A673 (cell line): Measurements from ENCODE around the gene CDYL2. TPM values are rescaled to one million over a fixed set of nuclear protein-coding genes. Genes with fewer than 3 reads are reported as not detected.
"Not testable (repeated sequence)": the region's sequence is repeated elsewhere in the genome, so short reads cannot be mapped to it uniquely, and the experiment has no call there.

Experiments used
- BruUV-seq: library from RNA; stranded (reverse); fragments of 400-500 nt; replicated peaks from 2 replicates; lab custom pipeline; 2021; lab: Mats Ljungman, UMichigan
- CTCF ChIA-PET: fragments of 300-600 bp; sonication (Branson Sonifier 250); formaldehyde crosslinking; loops from one replicate; lab custom pipeline; 2022; ENCODE audit warnings: antibody characterized with exemption; lab: Charles Lee
- POLR2A ChIA-PET: fragments of 300-600 bp; sonication (Branson Sonifier 250); formaldehyde crosslinking; loops from one replicate; lab custom pipeline; 2022; ENCODE audit warnings: antibody characterized with exemption; ENCODE audit not compliant: low non-redundant PET; lab: Charles Lee
- DNase-seq: peaks from one replicate; pipeline ENCODE4 v3.0.0-alpha.2; 2015; ENCODE audit warnings: low spot score
- H3K27ac ChIP-seq: fragments of 200-600 bp; sonication (generic); 2 replicates; pipeline ENCODE4 v1.5.1; 2016; ENCODE audit warnings: mixed run types, low read depth, mild to moderate bottlenecking, mixed read lengths, antibody characterized with exemption, low read length; ENCODE audit not compliant: poor library complexity, severe bottlenecking
- H3K27me3 ChIP-seq: fragments of 200-600 bp; sonication (generic); replicated peaks from 2 replicates; pipeline ENCODE4 v1.6.1; 2017; ENCODE audit warnings: mixed run types, low read depth, mild to moderate bottlenecking, mixed read lengths, antibody characterized with exemption, low read length; ENCODE audit not compliant: insufficient read depth, poor library complexity
- H3K36me3 ChIP-seq: fragments of 200-600 bp; sonication (generic); 2 replicates; pipeline ENCODE4 v1.6.1; 2016; ENCODE audit warnings: mixed run types, mild to moderate bottlenecking, mixed read lengths, antibody characterized with exemption, low read length; ENCODE audit not compliant: insufficient read depth, poor library complexity, severe bottlenecking
- H3K4me1 ChIP-seq: fragments of 200-600 bp; sonication (generic); 2 replicates; pipeline ENCODE4 v1.6.1; 2017; ENCODE audit warnings: mixed run types, mild to moderate bottlenecking, mixed read lengths, antibody characterized with exemption, low read length; ENCODE audit not compliant: insufficient read depth, poor library complexity, severe bottlenecking
- H3K4me3 ChIP-seq: fragments of 200-600 bp; sonication (generic); 2 replicates; pipeline ENCODE4 v1.5.1; 2016; ENCODE audit warnings: low read depth, mixed run types, mild to moderate bottlenecking, mixed read lengths, low read length; ENCODE audit not compliant: poor library complexity, severe bottlenecking
- H3K9me3 ChIP-seq: fragments of 200-600 bp; sonication (generic); 2 replicates; pipeline ENCODE4 v1.6.1; 2016; ENCODE audit warnings: mixed run types, low read depth, mild to moderate bottlenecking, mixed read lengths, antibody characterized with exemption, low read length; ENCODE audit not compliant: poor library complexity, severe bottlenecking
- CTCF ChIP-seq: fragments of 300-800, 200-600 bp; sonication (generic); conservative IDR thresholded peaks from 2 replicates; pipeline ENCODE4 v1.5.1; 2017; ENCODE audit warnings: low read depth, mild to moderate bottlenecking, antibody characterized with exemption, low read length, moderate library complexity, mixed read lengths
- EZH2 ChIP-seq: fragments of 200-600 bp; sonication (generic); IDR thresholded peaks from 2 replicates; pipeline ENCODE4 v1.6.1; 2017; ENCODE audit warnings: borderline replicate concordance, low read depth, mild to moderate bottlenecking, mixed read lengths, antibody characterized with exemption, low read length; ENCODE audit not compliant: poor library complexity, severe bottlenecking
- intact Hi-C: fragments of 100-400 bp; cut with micrococcal nuclease; formaldehyde crosslinking; loops from one replicate; pipeline ENCODE4 v1.10.0; 2022; ENCODE audit not compliant: unreplicated experiment
- total RNA-seq: library from RNA; stranded (reverse); gene quantifications from 2 replicates; pipeline ENCODE4 v1.2.3, GENCODE V29; 2021

The CDYL2 gene
- total RNA-seq, 1 experiment from 2014 or later, result 0.64 TPM

DNA sequence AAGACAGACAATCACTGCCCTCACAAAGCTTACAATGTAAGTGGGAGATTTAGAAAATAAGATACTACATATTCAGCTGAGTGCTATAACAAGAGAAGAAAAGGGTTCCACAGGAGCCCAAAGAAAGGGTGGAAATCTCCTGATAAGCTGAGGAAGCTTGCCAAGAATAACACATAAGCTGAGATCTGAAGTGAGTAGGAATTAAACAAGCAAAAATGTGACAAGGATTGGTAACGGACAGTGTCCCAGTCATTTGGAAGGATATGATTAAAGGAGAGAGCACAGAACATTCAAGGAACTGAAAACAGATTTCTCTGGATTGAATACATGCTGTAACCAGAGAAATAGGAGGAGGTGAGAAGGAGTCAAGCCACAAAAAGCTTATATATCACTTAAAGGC is 13.0 kb downstream of the CDYL2 start:
- TF ChIP-seq EZH2 (no peak), CTCF (no peak)
- Histone ChIP-seq H3K27ac (no peak overlapping the region), H3K27me3 (peaks cover 10% of the 10 kb centered on the region), H3K4me3 (no peak overlapping the region), H3K9me3 (no peaks in the 10 kb centered on the region), H3K4me1 (no peaks in the 10 kb centered on the region), H3K36me3 (no peaks in the 10 kb centered on the region)
- intact Hi-C loops, result no loop called here
- POLR2A ChIA-PET, result interaction anchor here (0.7 kb wide), 1 partner anchor 180 kb away, joined by 4 read pairs; no protein-coding TSS in a partner anchor
- no peak for DNase-seq
- CTCF ChIA-PET, result no interaction called here
- BruUV-seq, result no TSS peak

- no peak overlapping the region for H3K4me3 ChIP-seq
- ChIA-PET POLR2A (interaction anchor here (0.7 kb wide), 1 partner anchor 179 kb away, joined by 4 read pairs; no protein-coding TSS in a partner anchor), CTCF (no interaction called here)
- DNase-seq, result no peak
- intact Hi-C loops, result no loop called here
- no peaks in the 10 kb centered on the region for H3K4me1 ChIP-seq
- no peaks in the 10 kb centered on the region for H3K9me3 ChIP-seq
- H3K36me3 ChIP-seq, result no peaks in the 10 kb centered on the region
- no TSS peak for BruUV-seq
- TF ChIP-seq CTCF (no peak), EZH2 (no peak)
- H3K27ac ChIP-seq, result no peak overlapping the region
- peaks cover 8% of the 10 kb centered on the region for H3K27me3 ChIP-seq
Observed at GRCh38 chr16:80790751-80791150, 13.6 kb downstream of the CDYL2 start.

DNA sequence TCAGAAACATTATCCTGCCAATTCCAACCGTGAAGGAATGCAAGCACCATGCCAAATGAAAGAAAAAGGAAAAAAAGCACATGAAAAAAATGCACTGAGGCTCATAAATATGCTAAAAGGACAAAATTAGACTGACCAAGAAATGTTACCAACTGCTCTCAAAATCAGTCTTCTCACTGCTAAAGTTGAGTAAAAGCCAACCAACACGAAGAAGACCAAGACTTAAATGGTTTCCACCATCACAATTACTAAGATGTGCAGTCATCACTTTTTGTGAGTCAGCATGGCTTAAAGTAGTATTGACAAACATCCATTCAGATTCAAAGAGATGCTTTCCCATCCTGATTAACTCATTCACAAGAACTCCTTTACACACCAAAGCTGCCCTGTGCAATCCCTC is 16.4 kb downstream of the CDYL2 start:
- Histone ChIP-seq H3K4me1 (no peaks in the 10 kb centered on the region), H3K36me3 (no peaks in the 10 kb centered on the region), H3K27me3 (no peaks in the 10 kb centered on the region), H3K9me3 (no peaks in the 10 kb centered on the region), H3K27ac (no peak overlapping the region), H3K4me3 (no peak overlapping the region)
- BruUV-seq, result no TSS peak
- intact Hi-C loops, result no loop called here
- POLR2A ChIA-PET, result no interaction called here
- DNase-seq, result no peak
- CTCF ChIA-PET, result no interaction called here
- no peak for TF ChIP-seq EZH2
- TF ChIP-seq CTCF, result no peak

DNA sequence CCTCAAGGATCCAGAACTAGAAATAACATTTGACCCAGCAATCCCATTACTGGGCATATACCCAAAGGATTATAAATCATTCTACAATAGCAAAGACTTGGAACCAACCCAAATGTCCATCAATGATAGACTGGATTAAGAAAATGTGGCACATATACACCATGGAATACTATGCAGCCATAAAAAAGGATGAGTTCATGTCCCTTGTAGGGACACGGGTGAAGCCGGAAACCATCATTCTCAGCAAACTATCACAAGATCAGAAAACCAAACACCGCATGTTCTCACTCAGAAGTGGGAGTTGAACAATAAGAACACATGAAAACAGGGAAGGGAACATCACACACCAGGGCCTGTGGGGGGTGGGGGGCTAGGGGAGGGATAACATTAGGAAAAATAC is 17.8 kb downstream of the CDYL2 start:
- intact Hi-C loops, POLR2A ChIA-PET, DNase-seq, H3K4me1 ChIP-seq, H3K9me3 ChIP-seq, BruUV-seq, H3K36me3 ChIP-seq, H3K4me3 ChIP-seq, CTCF ChIA-PET, H3K27me3 ChIP-seq, H3K27ac ChIP-seq: not testable (repeated sequence)
